Measurements from ENCODE around the gene ISL2.

The ISL2 gene

GRCh38 chr15:76340803-76341365 lies 4.3 kb downstream of the ISL2 start:
- no peak overlapping the region for H3K4me2 ChIP-seq (ENCODE audit: low read length)
- peaks cover 50% of the 10 kb centered on the region for H3K36me3 ChIP-seq (replicated peaks; ENCODE audit: low read depth, low read length)
- H2AFZ ChIP-seq (ENCODE audit: low read depth, low read length): no peak overlapping the region
- H3K9me3 ChIP-seq (ENCODE audit: insufficient read depth, low read length): no peaks in the 10 kb centered on the region
- H4K20me1 ChIP-seq (ENCODE audit: insufficient read depth, low read length): peaks cover 18% of the 10 kb centered on the region; the same call in 1 of the 2 replicates
- TF ChIP-seq EZH2phosphoT487 (IDR thresholded peaks at IDR 0.05; ENCODE audit: low read depth) (no peak), CTCF (IDR thresholded peaks at IDR 0.05; ENCODE audit: low read depth, low read length) (no peak)
- H3K4me1 ChIP-seq (ENCODE audit: low read length): peaks cover 15% of the 10 kb centered on the region
- no peak overlapping the region for H3K4me3 ChIP-seq (ENCODE audit: low read length)
- H3K27ac ChIP-seq (ENCODE audit: low read length): no peak overlapping the region
- no peak overlapping the region for H3K9ac ChIP-seq (ENCODE audit: low read length)
- H3K27me3 ChIP-seq (ENCODE audit: low read depth, low read length): no peaks in the 10 kb centered on the region
- H3K79me2 ChIP-seq (ENCODE audit: low read length): peaks cover 75% of the 10 kb centered on the region

- H4K20me1 ChIP-seq (ENCODE audit: insufficient read depth, low read length): peaks cover 18% of the 10 kb centered on the region; the same call in 1 of the 2 replicates
- H3K79me2 ChIP-seq (ENCODE audit: low read length): peaks cover 75% of the 10 kb centered on the region
- no peaks in the 10 kb centered on the region for H3K27me3 ChIP-seq (ENCODE audit: low read depth, low read length)
- no peak overlapping the region for H3K27ac ChIP-seq (ENCODE audit: low read length)
- TF ChIP-seq CTCF (IDR thresholded peaks at IDR 0.05; ENCODE audit: low read depth, low read length): no peak
- TF ChIP-seq EZH2phosphoT487 (IDR thresholded peaks at IDR 0.05; ENCODE audit: low read depth): no peak
- no peaks in the 10 kb centered on the region for H3K9me3 ChIP-seq (ENCODE audit: insufficient read depth, low read length)
- H3K9ac ChIP-seq (ENCODE audit: low read length): no peak overlapping the region
- H3K4me2 ChIP-seq (ENCODE audit: low read length): no peak overlapping the region
- peaks cover 15% of the 10 kb centered on the region for H3K4me1 ChIP-seq (ENCODE audit: low read length)
- no peak overlapping the region for H3K4me3 ChIP-seq (ENCODE audit: low read length)
- H2AFZ ChIP-seq (ENCODE audit: low read depth, low read length): no peak overlapping the region
- peaks cover 50% of the 10 kb centered on the region for H3K36me3 ChIP-seq (replicated peaks; ENCODE audit: low read depth, low read length)
Observed at GRCh38 chr15:76341366-76342057, 4.9 kb downstream of the ISL2 start.

GRCh38 chr15:76342058-76342381 lies 5.4 kb downstream of the ISL2 start:
- no peak overlapping the region for H2AFZ ChIP-seq (ENCODE audit: low read depth, low read length)
- H3K79me2 ChIP-seq (ENCODE audit: low read length): peaks cover 70% of the 10 kb centered on the region
- H3K27me3 ChIP-seq (ENCODE audit: low read depth, low read length): no peaks in the 10 kb centered on the region
- H3K36me3 ChIP-seq (replicated peaks; ENCODE audit: low read depth, low read length): peaks cover 53% of the 10 kb centered on the region
- peaks cover 15% of the 10 kb centered on the region for H3K4me1 ChIP-seq (ENCODE audit: low read length)
- H3K9ac ChIP-seq (ENCODE audit: low read length): no peak overlapping the region
- H3K4me3 ChIP-seq (ENCODE audit: low read length): no peak overlapping the region
- no peak for TF ChIP-seq CTCF (IDR thresholded peaks at IDR 0.05; ENCODE audit: low read depth, low read length)
- TF ChIP-seq EZH2phosphoT487 (IDR thresholded peaks at IDR 0.05; ENCODE audit: low read depth): no peak
- H3K9me3 ChIP-seq (ENCODE audit: insufficient read depth, low read length): no peaks in the 10 kb centered on the region
- H4K20me1 ChIP-seq (ENCODE audit: insufficient read depth, low read length): peaks cover 18% of the 10 kb centered on the region; the same call in 1 of the 2 replicates
- H3K4me2 ChIP-seq (ENCODE audit: low read length): no peak overlapping the region
- H3K27ac ChIP-seq (ENCODE audit: low read length): no peak overlapping the region

- H3K27ac ChIP-seq (ENCODE audit: low read length): no peak overlapping the region
- H3K79me2 ChIP-seq (ENCODE audit: low read length): peaks cover 64% of the 10 kb centered on the region
- no peak overlapping the region for H3K4me3 ChIP-seq (ENCODE audit: low read length)
- H3K4me1 ChIP-seq (ENCODE audit: low read length): peaks cover 15% of the 10 kb centered on the region
- H3K4me2 ChIP-seq (ENCODE audit: low read length): no peak overlapping the region
- no peak for TF ChIP-seq EZH2phosphoT487 (IDR thresholded peaks at IDR 0.05; ENCODE audit: low read depth)
- no peak overlapping the region for H2AFZ ChIP-seq (ENCODE audit: low read depth, low read length)
- no peaks in the 10 kb centered on the region for H3K27me3 ChIP-seq (ENCODE audit: low read depth, low read length)
- H3K36me3 ChIP-seq (replicated peaks; ENCODE audit: low read depth, low read length): peaks cover 54% of the 10 kb centered on the region
- H3K9ac ChIP-seq (ENCODE audit: low read length): no peak overlapping the region
- H3K9me3 ChIP-seq (ENCODE audit: insufficient read depth, low read length): no peaks in the 10 kb centered on the region
- H4K20me1 ChIP-seq (ENCODE audit: insufficient read depth, low read length): peaks cover 18% of the 10 kb centered on the region; the same call in 1 of the 2 replicates
Observed at GRCh38 chr15:76342382-76343201, 6.0 kb downstream of the ISL2 start.

Measured in OCI-LY3 (cell line).